ENCODE results near the gene PPIP5K2.

GRCh38 chr5:103203226-103203625 lies 83.1 kb downstream of the PPIP5K2 start:
- TF ChIP-seq CTCF (conservative IDR thresholded peaks at IDR 0.05; ENCODE audit: low read depth, low read length) = no peak
- TF ChIP-seq EZH2 (IDR thresholded peaks at IDR 0.05; ENCODE audit: borderline replicate concordance, low read depth, low read length, poor library complexity, severe bottlenecking) = no peak

Measured in A673 (cell line).